Liver (tissue), 9 donors: ENCODE measurements around the gene GNPDA2. TPM values are rescaled to one million over a fixed set of nuclear protein-coding genes. Genes with fewer than 3 reads are reported as not detected.

Experiments
- DNase-seq: peaks from one replicate; pipeline ENCODE4 v3.0.0-alpha.2; 2017; ENCODE audit warnings: low spot score
- H3K27ac ChIP-seq, 2 donors: one replicate each; pipeline ENCODE4 v1.7.0; 2013; ENCODE audit warnings: inconsistent platforms in 2 of 2, low read length in 2 of 2, control low read depth in 1 of 2, low read depth in 1 of 2, mild to moderate bottlenecking in 1 of 2
- H3K27me3 ChIP-seq, 4 donors: one replicate each; pipeline versions ENCODE4 v1.6.1 to v1.7.0; 2013; ENCODE audit warnings: low read length in 3 of 4, inconsistent platforms in 1 of 4, mild to moderate bottlenecking in 1 of 4, moderate library complexity in 1 of 4; ENCODE audit not compliant: control insufficient read depth in 4 of 4, insufficient read depth in 4 of 4
- H3K36me3 ChIP-seq, 4 donors: one replicate each; pipeline versions ENCODE4 v1.6.1 to v1.7.0; 2013; ENCODE audit warnings: low read length in 3 of 4, mild to moderate bottlenecking in 3 of 4, low read depth in 1 of 4, moderate library complexity in 1 of 4; ENCODE audit not compliant: control insufficient read depth in 4 of 4, insufficient read depth in 3 of 4
- H3K4me1 ChIP-seq, 4 donors: one replicate each; pipeline versions ENCODE4 v1.6.1 to v1.7.0; 2013; ENCODE audit warnings: low read length in 3 of 4, mild to moderate bottlenecking in 3 of 4, moderate library complexity in 1 of 4; ENCODE audit not compliant: control insufficient read depth in 4 of 4, insufficient read depth in 4 of 4
- H3K4me3 ChIP-seq, 3 donors: one replicate each; pipeline versions ENCODE4 v1.6.1 to v1.7.0; 2013; ENCODE audit warnings: low read length in 3 of 3, control low read depth in 1 of 3, low read depth in 1 of 3, mild to moderate bottlenecking in 1 of 3
- H3K9ac ChIP-seq, 2 donors: one replicate each; pipeline ENCODE4 v1.7.0; 2013; ENCODE audit warnings: low read length in 2 of 2, mild to moderate bottlenecking in 2 of 2, moderate library complexity in 2 of 2, control low read depth in 1 of 2, low read depth in 1 of 2
- H3K9me3 ChIP-seq, 4 donors: one replicate each; pipeline versions ENCODE4 v1.6.1 to v1.7.0; 2013; ENCODE audit warnings: low read length in 3 of 4; ENCODE audit not compliant: control insufficient read depth in 4 of 4
- EGR1 ChIP-seq, 2 donors: IDR thresholded peaks; 2 replicates each; pipeline ENCODE4 v1.6.1; 2016 to 2018; ENCODE audit warnings: antibody characterized with exemption in 2 of 2, low read depth in 2 of 2
- FOXA1 ChIP-seq: IDR thresholded peaks from 2 replicates; pipeline ENCODE4 v1.6.1; 2016; ENCODE audit warnings: antibody characterized with exemption
- FOXA2 ChIP-seq: IDR thresholded peaks from 2 replicates; pipeline ENCODE4 v1.6.1; 2016; ENCODE audit warnings: antibody characterized with exemption
- GABPA ChIP-seq, 2 donors: IDR thresholded peaks in 1 of 2; conservative IDR thresholded peaks in 1 of 2; 2 replicates each; pipeline ENCODE4 v1.6.1; 2016; ENCODE audit warnings: antibody characterized with exemption in 2 of 2, mild to moderate bottlenecking in 1 of 2, moderate library complexity in 1 of 2
- HNF4A ChIP-seq, 2 donors: conservative IDR thresholded peaks; 2 replicates each; pipeline ENCODE4 v1.6.1; 2016; ENCODE audit warnings: antibody characterized with exemption in 2 of 2, mild to moderate bottlenecking in 2 of 2
- HNF4G ChIP-seq: IDR thresholded peaks from 2 replicates; pipeline ENCODE4 v1.6.1; 2016; ENCODE audit warnings: antibody characterized with exemption
- JUND ChIP-seq, 2 donors: IDR thresholded peaks; 2 replicates each; pipeline ENCODE4 v1.6.1; 2016; ENCODE audit warnings: antibody characterized with exemption in 2 of 2
- NR2F2 ChIP-seq: IDR thresholded peaks from 2 replicates; pipeline ENCODE4 v1.6.1; 2016; ENCODE audit warnings: antibody characterized with exemption
- RAD21 ChIP-seq, 2 donors: IDR thresholded peaks; 2 replicates each; pipeline ENCODE4 v1.6.1; 2016; ENCODE audit warnings: antibody characterized with exemption in 2 of 2, mild to moderate bottlenecking in 2 of 2
- RXRA ChIP-seq, 2 donors: IDR thresholded peaks; 2 replicates each; pipeline ENCODE4 v1.6.1; 2017 to 2018; ENCODE audit warnings: antibody characterized with exemption in 2 of 2, mild to moderate bottlenecking in 1 of 2
- SP1 ChIP-seq: IDR thresholded peaks from 2 replicates; pipeline ENCODE4 v1.6.1; 2018; ENCODE audit warnings: antibody characterized with exemption, mild to moderate bottlenecking
- TAF1 ChIP-seq: conservative IDR thresholded peaks from 2 replicates; pipeline ENCODE4 v1.6.1; 2016; ENCODE audit warnings: antibody characterized with exemption, mild to moderate bottlenecking
- YY1 ChIP-seq: IDR thresholded peaks from 2 replicates; pipeline ENCODE4 v1.6.1; 2016; ENCODE audit warnings: antibody characterized with exemption, mild to moderate bottlenecking
- WGBS: extraction: QIAGEN DNeasy Blood & Tissue Kit; methylation state at CpG from one replicate; pipeline ENCODE4 v1.1.7; 2013; 5-methylcytosine and 5-hydroxymethylcytosine counted together
- polyA plus RNA-seq, 2 donors: library from polyadenylated mRNA; stranded (reverse) in 1 of 2; unstranded in 1 of 2; fragments of 200-250 nt in 1 of 2; fragments of >200 nt in 1 of 2; fragmentation: Nextera tagmentation in 1 of 2; extraction: Ambion mirVana in 1 of 2; gene quantifications; one replicate each; pipeline versions ENCODE4 v1.2.1 to v1.2.3, GENCODE V29; 2013 to 2015
- total RNA-seq, 2 donors: library from RNA; depleted of rRNA; stranded (reverse); fragments of >200 nt; gene quantifications; one replicate each; pipeline ENCODE4 v1.2.3, GENCODE V29; 2014
- TF ChIP-seq, protein P1 (sequence below): IDR thresholded peaks from 2 replicates; pipeline ENCODE4 v1.6.1; 2016; ENCODE audit warnings: antibody characterized with exemption
- TF ChIP-seq, protein P2 (sequence below): IDR thresholded peaks from 2 replicates; pipeline ENCODE4 v1.6.1; 2016; ENCODE audit warnings: antibody characterized with exemption, mild to moderate bottlenecking
- TF ChIP-seq, protein P3 (sequence below): fragments of 150-350 bp; IDR thresholded peaks from 2 replicates; pipeline ENCODE4 v1.5.1; 2017; ENCODE audit warnings: improper control_type of control experiment, low read depth, low read length; ENCODE audit not compliant: missing input control
- TF ChIP-seq, protein P4 (sequence below): IDR thresholded peaks from 2 replicates; pipeline ENCODE4 v1.6.1; 2016; ENCODE audit warnings: antibody characterized with exemption
- TF ChIP-seq, protein P5 (sequence below): IDR thresholded peaks from 2 replicates; pipeline ENCODE4 v1.6.1; 2016; ENCODE audit warnings: antibody characterized with exemption
- donor health status: healthy.
- donor health status: healthy.
- donor health status: healthy.
- donor health status: healthy.
- donor health status: healthy.

GNPDA2 gene
- total and polyA plus RNA-seq, 4 donors, result 1.5 to 5.3 (median 3.6) TPM

DNA sequence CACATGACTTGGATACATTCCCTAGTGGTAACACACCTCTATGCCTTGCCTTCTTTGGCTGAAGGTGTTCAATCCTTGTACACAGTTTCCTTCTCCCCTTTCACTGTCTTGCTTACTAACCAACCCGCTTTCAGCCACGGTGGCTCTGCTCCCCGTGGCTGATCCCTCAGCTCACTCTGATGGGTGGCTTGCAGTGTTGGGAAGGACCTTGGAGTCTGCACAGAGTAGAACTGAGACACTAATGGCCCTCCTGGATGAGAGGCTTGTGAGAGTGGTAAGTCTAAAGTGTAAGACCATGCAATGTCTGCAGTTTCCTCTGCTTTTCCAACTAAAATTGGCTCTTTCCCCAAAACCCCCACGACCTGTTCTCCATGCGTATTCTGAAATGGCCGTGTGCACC, 46.0 kb upstream of the GNPDA2 start:
- H3K27ac ChIP-seq, result no peak overlapping the region
- no peak overlapping the region for H3K4me3 ChIP-seq
- TF ChIP-seq SP1, result no peak
- no peak for TF ChIP-seq RXRA (IDR thresholded peaks at IDR 0.05)
- TF ChIP-seq GABPA (IDR thresholded peaks at IDR 0.05 in 1 of 2, conservative IDR thresholded peaks at IDR 0.05 in 1 of 2), result no peak
- no peak for TF ChIP-seq TAF1
- TF ChIP-seq, protein P1, sequence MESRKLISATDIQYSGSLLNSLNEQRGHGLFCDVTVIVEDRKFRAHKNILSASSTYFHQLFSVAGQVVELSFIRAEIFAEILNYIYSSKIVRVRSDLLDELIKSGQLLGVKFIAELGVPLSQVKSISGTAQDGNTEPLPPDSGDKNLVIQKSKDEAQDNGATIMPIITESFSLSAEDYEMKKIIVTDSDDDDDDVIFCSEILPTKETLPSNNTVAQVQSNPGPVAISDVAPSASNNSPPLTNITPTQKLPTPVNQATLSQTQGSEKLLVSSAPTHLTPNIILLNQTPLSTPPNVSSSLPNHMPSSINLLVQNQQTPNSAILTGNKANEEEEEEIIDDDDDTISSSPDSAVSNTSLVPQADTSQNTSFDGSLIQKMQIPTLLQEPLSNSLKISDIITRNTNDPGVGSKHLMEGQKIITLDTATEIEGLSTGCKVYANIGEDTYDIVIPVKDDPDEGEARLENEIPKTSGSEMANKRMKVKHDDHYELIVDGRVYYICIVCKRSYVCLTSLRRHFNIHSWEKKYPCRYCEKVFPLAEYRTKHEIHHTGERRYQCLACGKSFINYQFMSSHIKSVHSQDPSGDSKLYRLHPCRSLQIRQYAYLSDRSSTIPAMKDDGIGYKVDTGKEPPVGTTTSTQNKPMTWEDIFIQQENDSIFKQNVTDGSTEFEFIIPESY, result no peak
- no peak for TF ChIP-seq JUND (IDR thresholded peaks at IDR 0.05)
- TF ChIP-seq, protein P2, sequence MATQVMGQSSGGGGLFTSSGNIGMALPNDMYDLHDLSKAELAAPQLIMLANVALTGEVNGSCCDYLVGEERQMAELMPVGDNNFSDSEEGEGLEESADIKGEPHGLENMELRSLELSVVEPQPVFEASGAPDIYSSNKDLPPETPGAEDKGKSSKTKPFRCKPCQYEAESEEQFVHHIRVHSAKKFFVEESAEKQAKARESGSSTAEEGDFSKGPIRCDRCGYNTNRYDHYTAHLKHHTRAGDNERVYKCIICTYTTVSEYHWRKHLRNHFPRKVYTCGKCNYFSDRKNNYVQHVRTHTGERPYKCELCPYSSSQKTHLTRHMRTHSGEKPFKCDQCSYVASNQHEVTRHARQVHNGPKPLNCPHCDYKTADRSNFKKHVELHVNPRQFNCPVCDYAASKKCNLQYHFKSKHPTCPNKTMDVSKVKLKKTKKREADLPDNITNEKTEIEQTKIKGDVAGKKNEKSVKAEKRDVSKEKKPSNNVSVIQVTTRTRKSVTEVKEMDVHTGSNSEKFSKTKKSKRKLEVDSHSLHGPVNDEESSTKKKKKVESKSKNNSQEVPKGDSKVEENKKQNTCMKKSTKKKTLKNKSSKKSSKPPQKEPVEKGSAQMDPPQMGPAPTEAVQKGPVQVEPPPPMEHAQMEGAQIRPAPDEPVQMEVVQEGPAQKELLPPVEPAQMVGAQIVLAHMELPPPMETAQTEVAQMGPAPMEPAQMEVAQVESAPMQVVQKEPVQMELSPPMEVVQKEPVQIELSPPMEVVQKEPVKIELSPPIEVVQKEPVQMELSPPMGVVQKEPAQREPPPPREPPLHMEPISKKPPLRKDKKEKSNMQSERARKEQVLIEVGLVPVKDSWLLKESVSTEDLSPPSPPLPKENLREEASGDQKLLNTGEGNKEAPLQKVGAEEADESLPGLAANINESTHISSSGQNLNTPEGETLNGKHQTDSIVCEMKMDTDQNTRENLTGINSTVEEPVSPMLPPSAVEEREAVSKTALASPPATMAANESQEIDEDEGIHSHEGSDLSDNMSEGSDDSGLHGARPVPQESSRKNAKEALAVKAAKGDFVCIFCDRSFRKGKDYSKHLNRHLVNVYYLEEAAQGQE, result no peak
- TF ChIP-seq, protein P3, sequence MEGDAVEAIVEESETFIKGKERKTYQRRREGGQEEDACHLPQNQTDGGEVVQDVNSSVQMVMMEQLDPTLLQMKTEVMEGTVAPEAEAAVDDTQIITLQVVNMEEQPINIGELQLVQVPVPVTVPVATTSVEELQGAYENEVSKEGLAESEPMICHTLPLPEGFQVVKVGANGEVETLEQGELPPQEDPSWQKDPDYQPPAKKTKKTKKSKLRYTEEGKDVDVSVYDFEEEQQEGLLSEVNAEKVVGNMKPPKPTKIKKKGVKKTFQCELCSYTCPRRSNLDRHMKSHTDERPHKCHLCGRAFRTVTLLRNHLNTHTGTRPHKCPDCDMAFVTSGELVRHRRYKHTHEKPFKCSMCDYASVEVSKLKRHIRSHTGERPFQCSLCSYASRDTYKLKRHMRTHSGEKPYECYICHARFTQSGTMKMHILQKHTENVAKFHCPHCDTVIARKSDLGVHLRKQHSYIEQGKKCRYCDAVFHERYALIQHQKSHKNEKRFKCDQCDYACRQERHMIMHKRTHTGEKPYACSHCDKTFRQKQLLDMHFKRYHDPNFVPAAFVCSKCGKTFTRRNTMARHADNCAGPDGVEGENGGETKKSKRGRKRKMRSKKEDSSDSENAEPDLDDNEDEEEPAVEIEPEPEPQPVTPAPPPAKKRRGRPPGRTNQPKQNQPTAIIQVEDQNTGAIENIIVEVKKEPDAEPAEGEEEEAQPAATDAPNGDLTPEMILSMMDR, result no peak
- no peak for TF ChIP-seq HNF4G
- TF ChIP-seq FOXA1, result no peak
- TF ChIP-seq, protein P4, sequence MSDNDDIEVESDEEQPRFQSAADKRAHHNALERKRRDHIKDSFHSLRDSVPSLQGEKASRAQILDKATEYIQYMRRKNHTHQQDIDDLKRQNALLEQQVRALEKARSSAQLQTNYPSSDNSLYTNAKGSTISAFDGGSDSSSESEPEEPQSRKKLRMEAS, result no peak
- no peak for TF ChIP-seq NR2F2
- no peak for TF ChIP-seq HNF4A (conservative IDR thresholded peaks at IDR 0.05)
- no peak for TF ChIP-seq RAD21 (IDR thresholded peaks at IDR 0.05)
- TF ChIP-seq FOXA2, result no peak
- TF ChIP-seq YY1, result no peak
- TF ChIP-seq, protein P5, sequence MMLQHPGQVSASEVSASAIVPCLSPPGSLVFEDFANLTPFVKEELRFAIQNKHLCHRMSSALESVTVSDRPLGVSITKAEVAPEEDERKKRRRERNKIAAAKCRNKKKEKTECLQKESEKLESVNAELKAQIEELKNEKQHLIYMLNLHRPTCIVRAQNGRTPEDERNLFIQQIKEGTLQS, result no peak
- no peak for TF ChIP-seq EGR1 (IDR thresholded peaks at IDR 0.05; ENCODE audit: low read depth in 2 of 2)
- no peak overlapping the region for H3K9ac ChIP-seq
- no peak for DNase-seq
- H3K4me1 ChIP-seq, result no peaks in the 10 kb centered on the region
- H3K36me3 ChIP-seq, result no peaks in the 10 kb centered on the region
- H3K27me3 ChIP-seq, result no peaks in the 10 kb centered on the region
- no peaks in the 10 kb centered on the region for H3K9me3 ChIP-seq
- 86% methylated on average over 6 of the region's 6 CpGs for WGBS
